ENCODE measurements around the gene ZCCHC13.
"Not testable (repeated sequence)": the region's sequence is repeated elsewhere in the genome, so short reads cannot be mapped to it uniquely, and the experiment has no call there.

Gene ZCCHC13

GRCh38 chrX:74324131-74324530 lies 20.2 kb downstream of the ZCCHC13 start:
- ATAC-seq (no peak), DNase-seq (no peak)

- no peak for ATAC-seq
Measured at GRCh38 chrX:74325130-74326059, 21.4 kb downstream of the ZCCHC13 start.

DNA sequence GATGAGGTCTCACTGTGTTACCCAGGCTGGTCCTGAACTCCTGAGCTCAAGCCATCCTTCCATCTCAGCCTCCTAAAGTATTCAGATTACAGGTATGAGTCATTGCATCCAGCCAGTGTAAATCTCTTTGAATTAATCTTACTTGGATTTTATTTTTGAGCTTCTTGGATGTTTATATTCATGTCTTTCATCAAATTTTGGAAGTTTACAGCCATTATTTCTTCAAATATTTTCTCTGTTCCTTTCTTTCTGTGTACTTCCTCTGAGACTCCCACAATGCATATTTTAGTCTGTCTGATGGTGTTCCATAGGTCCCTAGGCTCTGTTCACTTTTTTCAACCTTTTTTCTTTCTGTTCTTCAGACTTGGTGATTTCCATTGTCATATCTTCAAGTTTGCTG lies 34.9 kb downstream of the ZCCHC13 start:
- no peak for DNase-seq
- no peak for ATAC-seq

More at GRCh38 chrX:74325130-74326059, 21.4 kb downstream of the ZCCHC13 start:
- no peak for DNase-seq

DNA sequence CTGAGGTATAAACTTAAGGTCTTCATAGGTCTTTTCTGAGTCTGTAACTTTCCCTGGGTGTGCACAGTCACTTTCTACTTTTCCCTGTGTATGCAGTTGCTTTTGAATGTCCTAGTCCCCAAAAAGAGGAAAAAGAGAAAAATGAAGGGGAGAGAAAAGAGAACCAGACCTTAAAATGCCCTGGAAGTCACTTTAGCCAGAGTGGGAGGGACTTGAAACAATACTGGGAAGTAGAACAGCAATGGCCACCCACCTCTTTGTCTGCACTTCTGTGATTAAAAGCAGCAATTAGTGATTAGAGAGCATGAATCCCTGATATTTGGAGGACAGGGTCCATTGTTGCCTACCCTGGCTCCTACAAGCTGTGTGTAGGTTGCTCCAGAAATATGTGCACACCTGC lies 36.1 kb downstream of the ZCCHC13 start:
- DNase-seq: no peak
- no peak for ATAC-seq

DNA sequence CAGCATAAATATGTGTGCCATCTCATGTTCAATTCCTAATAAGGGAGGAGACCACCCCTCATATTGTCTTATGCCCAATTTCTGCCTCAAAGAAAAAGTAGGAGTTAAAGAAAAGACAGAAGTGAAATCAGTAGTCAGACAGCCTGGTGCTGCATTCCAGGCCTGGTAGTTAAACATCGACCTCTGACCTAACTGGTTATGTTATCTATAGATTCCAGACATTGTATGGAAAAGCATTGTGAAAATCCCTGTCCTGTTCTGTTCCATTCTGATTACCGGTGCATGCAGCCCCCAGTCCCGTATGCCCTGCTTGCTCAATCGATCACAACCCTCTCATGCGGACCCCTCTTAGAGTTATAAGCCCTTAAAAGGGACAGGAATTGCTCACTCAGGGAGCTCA lies 38.2 kb downstream of the ZCCHC13 start:
- not testable (repeated sequence) for ATAC-seq, DNase-seq

DNA sequence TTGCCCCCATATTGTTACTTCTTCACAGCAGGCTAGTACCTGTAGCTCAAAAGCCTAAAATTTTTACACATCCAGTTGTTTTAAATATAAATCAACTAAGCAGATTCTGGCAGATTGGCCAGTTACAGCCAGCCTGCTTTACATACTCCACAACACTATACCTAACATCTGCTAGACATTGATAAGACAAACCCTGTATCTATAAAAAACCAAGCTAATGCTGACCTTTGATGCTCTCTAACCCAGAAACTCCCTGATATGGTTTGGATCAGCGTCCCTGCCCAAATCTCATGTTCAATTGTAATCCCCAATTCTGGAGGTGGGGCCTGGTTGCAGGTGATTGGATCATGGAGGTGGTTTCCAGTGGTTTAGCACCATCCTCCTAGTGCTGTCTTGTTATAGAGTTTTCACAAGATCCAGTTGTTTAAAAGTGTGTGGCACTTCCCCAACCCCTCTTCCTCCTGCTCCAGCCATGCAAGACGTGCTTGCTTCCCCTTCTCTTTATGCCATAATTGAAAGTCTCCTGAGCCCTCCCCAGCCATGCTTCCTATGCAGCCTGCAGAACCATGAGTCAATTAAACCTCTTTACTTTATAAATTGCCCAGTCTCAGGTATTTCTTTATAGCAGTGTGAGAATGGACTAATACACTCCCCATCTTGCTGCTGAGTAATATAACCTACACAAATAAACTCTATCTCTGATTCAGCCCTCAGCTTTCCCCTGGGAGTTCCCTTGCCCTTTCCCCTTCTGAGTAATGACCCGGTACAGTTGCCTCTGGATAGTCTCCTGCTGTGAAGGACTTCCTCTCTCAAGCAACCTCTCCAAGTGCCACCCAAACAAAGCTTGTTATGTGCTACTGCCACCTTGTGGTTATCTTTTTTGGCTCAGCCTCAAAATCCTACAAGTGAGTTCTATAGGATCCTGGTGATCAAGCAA lies 39.6 kb downstream of the ZCCHC13 start:
- DNase-seq (peak; percentile 45), ATAC-seq (peak; percentile 82)

GRCh38 chrX:74344280-74344622 lies 40.3 kb downstream of the ZCCHC13 start:
- ATAC-seq: no peak

DNA sequence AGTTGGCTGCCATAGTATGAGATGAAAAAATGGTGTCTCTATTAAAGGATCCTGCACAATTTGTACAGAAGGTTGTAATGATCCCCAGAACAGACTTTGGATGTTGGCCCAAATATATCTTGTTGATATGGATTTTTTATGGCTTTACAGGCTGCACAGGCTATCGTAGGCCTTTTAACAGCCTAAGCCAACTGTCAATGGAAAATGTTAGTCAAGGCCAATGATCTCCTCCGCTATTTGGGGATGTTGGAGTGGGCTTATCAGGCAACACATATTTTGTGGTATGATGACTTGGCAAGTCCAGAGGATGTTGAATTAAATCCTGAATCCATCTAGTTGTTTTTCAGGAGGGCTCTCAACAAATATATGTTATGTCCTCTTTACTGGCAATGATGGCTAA lies 42.1 kb downstream of the ZCCHC13 start:
- DNase-seq: no peak
- no peak for ATAC-seq

More at GRCh38 chrX:74344280-74344622, 40.3 kb downstream of the ZCCHC13 start:
- no peak for DNase-seq

- DNase-seq: no peak
- no peak for ATAC-seq
Measured at GRCh38 chrX:74349387-74349786, 45.4 kb downstream of the ZCCHC13 start.

GRCh38 chrX:74351760-74352159 lies 47.8 kb downstream of the ZCCHC13 start:
- DNase-seq (no peak), ATAC-seq (no peak)

DNA sequence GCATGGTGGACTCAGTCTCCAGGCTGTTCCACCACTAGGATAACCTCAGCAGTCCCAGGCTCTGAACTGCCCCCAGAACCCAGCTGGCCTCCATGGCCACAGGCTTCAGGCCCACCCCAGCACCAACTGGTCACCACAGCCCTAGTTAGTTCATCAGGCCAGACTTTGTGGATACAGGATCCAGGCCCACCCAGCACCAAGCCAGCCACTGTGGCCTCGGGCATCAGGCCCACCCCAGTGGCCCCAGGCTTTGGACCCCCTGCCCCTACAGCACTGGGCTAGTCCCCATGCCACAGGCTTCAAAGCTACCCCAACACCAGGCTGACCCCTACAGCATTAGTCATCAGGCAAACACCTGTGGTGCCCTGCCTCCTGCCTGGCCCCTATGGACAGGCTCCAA lies 50.0 kb downstream of the ZCCHC13 start:
- DNase-seq: no peak
- ATAC-seq: no peak
